Stomach smooth muscle (tissue), 2 donors: ENCODE data around the gene TSPAN8.

Experiments
- H3K27ac ChIP-seq: one replicate; pipeline ENCODE4 v1.7.0; 2013; ENCODE audit warnings: mild to moderate bottlenecking, low read length, inconsistent platforms
- H3K27me3 ChIP-seq, 2 donors: one replicate each; pipeline ENCODE4 v1.7.0; 2013; ENCODE audit warnings: low read length in 2 of 2; ENCODE audit not compliant: insufficient read depth in 2 of 2, control insufficient read depth in 1 of 2
- H3K36me3 ChIP-seq, 2 donors: one replicate each; pipeline ENCODE4 v1.7.0; 2013; ENCODE audit warnings: low read length in 2 of 2; ENCODE audit not compliant: control insufficient read depth in 2 of 2, insufficient read depth in 2 of 2
- H3K4me1 ChIP-seq: one replicate; pipeline ENCODE4 v1.7.0; 2013; ENCODE audit warnings: low read length; ENCODE audit not compliant: control insufficient read depth, insufficient read depth
- H3K4me3 ChIP-seq, 2 donors: one replicate each; pipeline ENCODE4 v1.7.0; 2013; ENCODE audit warnings: low read length in 2 of 2
- H3K9ac ChIP-seq, 2 donors: one replicate each; pipeline ENCODE4 v1.7.0; 2013; ENCODE audit warnings: low read length in 2 of 2, mild to moderate bottlenecking in 1 of 2
- H3K9me3 ChIP-seq, 2 donors: one replicate each; pipeline ENCODE4 v1.7.0; 2013; ENCODE audit warnings: low read length in 2 of 2; ENCODE audit not compliant: control insufficient read depth in 2 of 2
- donor health status: healthy.
- donor health status: Pancreatic carcinoma.

The TSPAN8 gene

GRCh38 chr12:71085575-71085974, 72.2 kb downstream of the TSPAN8 start:
- peaks cover 0 to 3% of the 10 kb centered on the region in 2 donors for H3K9me3 ChIP-seq
- no peak overlapping the region for H3K4me3 ChIP-seq
- H3K4me1 ChIP-seq, result no peaks in the 10 kb centered on the region

GRCh38 chr12:71075743-71076142, 82.1 kb downstream of the TSPAN8 start:
- Histone ChIP-seq H3K27ac (no peak overlapping the region), H3K4me3 (no peak overlapping the region), H3K27me3 (no peaks in the 10 kb centered on the region), H3K36me3 (no peaks in the 10 kb centered on the region), H3K9me3 (no peaks in the 10 kb centered on the region), H3K9ac (no peak overlapping the region), H3K4me1 (no peaks in the 10 kb centered on the region)

More at GRCh38 chr12:71085575-71085974, 72.2 kb downstream of the TSPAN8 start:
- Histone ChIP-seq H3K9ac (no peak overlapping the region), H3K27me3 (no peaks in the 10 kb centered on the region), H3K27ac (no peak overlapping the region), H3K36me3 (no peaks in the 10 kb centered on the region)
